HG03442 (cell line): ENCODE results near the gene ATP1A4.
"Not testable (repeated sequence)": the region's sequence is repeated elsewhere in the genome, so short reads cannot be mapped to it uniquely, and the experiment has no call there.

Experiments used
- ATAC-seq: cut with Tn5 transposase; IDR thresholded peaks from one replicate; pipeline ENCODE4 v1.9.1; 2021; ENCODE audit warnings: mild to moderate bottlenecking, moderate library complexity; ENCODE audit not compliant: unreplicated experiment

The ATP1A4 gene

DNA sequence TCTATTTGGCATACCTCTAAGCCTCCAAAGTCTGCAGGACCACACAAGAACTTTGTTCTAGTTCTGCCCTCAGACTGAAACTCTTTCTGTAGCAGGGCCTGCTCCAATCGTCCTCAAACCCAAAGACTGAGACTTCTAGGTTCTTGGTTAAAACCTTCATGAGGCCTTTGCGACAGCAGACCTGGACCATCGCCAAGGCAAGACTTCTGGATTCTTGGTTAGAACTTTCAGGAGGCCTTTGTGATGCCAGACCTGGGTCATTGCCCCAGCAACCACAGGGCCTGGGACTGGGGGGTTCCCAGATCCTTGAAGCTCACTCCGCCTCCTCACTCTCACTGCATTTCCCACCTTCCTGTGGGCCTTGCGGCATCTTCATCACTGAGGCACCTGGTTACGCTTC is at the start of gene ATP1A4:
Gene ATP1A4, plus strand, starts transcription at position 301 of the 400 bp plus-strand sequence. CDS start 438 bp downstream, outside the sequence.
- no peak for ATAC-seq

DNA sequence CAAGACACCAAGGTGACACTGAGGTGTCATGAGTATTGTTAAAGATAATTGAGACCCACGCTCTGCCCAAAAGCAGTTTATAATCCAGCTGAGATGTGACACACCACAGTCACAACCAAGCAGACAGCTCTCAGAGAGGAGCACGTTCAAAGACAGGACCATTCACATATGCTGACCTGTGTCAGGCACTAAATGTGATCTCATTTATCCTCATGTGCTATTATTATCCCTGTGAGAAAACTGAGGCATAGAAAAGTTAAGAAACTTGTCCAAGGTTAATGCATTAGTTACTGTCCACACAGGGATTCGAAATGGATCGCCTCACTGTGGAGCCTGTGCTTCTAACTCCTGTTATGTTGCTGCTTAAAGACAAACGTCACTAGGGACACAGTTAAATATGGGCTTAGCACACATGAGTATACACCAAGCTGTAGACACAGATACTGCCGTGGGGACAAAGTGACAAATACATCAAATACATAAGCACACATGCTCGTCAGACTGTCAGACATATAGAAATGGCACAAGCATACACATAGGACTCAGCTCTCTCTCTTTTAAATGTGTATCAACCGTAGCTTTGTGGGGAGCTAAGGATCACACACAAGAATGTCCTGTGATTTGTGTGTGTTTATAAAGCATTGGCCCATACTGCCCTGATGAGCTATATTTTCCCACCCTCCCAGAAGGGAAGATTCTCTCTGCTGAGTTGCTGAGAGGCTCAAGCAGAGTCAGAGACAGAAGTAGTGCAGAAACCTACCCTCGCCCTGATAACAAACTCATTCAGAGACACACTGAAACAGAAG is 49.5 kb upstream of the ATP1A4 start:
- no peak for ATAC-seq

DNA sequence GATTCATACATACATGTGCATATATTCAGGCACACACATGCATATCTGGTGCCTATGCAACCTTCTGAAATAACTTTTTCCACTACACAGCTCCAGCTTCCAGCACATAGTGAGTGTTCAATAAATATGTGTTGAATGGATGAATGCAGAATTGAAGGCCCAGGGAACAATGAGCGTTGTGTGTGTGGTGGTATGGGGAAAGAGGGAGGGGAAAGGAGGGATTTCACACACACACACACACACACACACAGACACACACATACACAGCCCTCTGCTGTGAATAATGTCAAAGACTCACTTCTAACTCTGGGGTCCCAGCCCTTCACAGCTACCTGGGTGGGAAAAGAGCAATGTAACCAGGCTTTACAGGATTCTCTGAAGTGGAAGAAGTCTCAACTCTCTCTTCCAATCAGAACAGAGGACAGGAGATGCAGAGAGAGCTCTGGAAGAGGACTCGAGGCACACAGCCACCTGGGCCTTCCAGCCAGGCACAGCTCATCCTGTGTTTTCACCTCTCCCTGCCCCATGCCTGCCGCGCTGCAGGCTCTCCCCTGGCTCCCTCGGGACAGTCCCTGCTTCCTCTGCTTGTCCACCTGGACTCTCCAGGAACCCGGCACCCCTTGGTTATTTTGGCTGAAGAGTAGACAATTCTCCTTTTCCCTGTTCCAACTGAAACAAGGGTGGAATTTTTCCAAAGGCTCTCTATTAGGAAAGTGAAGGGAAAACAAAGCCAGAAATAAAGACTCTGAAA is 47.6 kb upstream of the ATP1A4 start:
- ATAC-seq, result no peak

DNA sequence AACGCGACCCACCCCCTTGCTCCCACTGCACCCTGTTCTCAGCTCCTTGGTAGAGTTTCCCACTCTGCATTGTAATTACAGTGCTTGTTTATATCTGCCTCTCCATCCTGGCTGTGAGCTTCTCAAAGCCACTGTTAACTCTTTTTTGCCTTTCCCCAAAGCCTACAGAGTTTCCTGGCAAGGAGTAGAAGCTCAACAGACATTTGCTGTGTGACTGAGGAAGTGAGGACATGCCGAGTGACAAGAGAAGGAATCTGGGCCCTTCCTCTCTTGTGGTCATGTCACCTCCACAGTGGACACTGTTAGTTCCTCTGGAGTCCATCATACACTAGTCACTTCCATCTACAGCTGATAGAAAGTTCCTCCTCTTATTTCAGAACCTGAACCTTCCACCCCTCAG is 46.9 kb upstream of the ATP1A4 start:
- ATAC-seq, result no peak

DNA sequence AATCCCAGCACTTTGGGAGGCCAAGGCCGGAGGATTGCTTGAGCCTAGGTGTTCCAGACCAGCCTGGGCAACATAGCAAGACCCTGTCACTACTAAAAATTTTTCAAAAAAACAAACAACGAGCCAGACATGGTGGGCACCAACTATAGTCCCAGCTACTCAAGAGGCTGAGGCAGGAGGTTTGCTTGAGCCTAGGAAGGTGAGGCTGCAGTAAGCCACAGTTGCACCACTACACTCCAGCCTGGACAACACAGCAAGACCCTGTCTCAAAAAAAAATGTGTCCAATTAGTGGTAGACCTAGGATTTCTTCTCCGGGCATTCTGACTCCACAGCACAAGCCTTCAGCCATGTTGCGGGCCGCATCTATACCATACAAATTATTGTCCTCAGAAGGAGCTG is 46.2 kb upstream of the ATP1A4 start:
- ATAC-seq, result no peak

DNA sequence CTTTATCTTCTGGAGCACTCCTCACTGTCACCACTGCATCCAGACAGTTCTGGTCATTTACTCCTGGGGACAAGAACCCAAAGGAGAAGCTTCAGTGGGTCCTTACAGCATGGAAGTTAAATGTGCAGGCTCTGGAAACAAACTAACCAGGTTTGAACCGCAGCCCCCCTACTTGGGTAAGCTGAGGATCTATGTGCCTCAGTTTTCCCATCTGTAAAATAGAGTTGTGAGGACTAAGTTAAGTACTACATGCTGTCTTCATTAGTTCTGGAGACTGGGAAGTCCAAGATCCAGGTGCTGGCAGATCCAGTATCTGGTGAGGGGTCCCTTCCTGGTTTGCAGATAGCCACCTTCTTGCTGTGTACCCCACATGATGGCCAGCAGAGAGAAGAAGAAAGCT is 43.9 kb upstream of the ATP1A4 start:
- ATAC-seq, result no peak

DNA sequence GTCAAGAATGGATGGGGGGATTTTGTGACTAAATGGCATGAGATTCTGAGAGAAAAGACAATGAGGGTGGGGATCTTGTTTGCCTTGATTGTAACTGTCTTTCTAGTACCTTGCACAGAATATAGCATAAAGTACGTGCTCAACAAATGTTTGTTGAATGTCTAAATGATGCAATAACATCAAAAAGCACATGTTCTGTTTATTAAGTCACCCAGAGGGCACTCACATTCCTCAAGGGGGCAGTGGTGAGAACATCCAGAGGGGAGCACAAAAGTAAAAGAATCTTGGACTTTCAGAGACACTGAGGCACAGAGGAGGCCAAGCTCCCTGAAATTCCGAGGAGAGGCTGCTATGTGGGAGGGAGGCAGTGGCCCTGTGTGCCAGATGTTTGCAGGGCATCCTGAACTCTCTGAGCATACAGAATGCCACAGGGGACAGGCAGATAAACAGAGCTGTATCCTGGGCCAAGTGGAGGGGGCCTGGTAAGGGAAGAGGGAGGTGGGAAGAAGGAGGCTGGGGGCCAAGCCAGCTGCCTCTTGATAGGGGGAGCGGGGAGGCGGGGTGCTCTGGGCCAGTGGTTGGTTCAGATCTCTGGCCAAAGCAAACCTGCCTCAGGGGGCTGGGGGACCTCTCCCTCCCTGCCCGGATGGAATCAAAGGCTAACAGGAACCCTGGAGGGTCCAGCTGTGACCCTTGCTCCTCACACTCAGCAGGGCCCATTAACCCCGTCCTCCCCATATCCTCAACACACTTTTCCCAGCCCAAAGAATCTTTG is 42.3 kb upstream of the ATP1A4 start:
- no peak for ATAC-seq

DNA sequence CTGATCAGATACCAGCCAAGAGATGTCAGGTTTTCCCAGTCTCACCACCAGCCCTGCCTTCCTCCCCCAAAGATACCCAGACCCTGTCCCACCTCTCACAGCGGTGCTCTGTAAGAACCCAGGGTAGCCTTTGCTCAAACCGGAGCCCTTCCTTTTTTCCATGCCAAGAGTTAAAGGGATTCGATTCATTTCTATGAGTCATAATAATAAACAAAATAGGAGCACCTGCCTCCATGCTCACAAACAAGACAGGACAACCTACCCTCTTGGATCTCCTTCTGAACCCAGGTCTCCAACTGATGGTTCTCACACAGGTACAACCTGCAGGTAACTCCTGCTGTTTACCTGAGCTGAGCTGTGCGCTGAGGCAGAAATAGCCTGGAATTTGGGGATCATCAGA is 41.7 kb upstream of the ATP1A4 start:
- ATAC-seq, result no peak

DNA sequence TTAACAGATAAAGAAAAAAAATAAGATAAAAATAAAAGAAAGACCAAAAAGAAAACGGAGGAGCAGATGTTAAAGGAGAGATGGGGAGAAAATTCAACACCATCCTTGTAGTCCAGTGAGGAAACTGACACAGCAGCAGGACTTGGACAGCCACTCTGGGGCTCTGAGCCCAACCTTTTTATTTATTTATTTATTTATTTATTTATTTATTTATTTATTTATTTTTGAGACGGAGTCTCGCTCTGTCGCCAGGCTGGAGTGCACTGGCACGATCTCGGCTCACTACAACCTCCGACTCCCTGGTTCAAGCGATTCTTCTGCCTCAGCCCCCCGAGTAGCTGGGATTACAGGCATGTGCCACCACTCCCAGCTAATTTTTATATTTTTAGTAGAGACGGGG is 39.9 kb upstream of the ATP1A4 start:
- ATAC-seq, result not testable (repeated sequence)

DNA sequence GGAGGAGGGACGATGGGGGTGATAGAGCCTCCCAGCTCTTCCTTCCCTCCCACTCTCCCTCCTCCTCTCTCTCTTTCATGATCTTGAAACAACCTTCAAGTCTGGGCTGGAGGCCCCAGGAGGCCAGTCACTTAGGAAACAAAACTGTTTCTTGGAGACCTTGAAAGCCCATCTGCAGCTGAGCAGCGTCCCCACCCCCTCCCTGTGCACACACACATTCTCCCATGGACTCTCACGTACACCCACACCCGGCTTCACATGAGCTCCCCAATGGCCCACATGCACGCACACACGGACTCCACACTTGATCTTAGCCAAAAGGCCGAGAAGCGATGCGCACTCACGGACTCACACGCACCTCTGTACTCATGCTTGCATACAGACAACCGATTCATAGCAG is 39.0 kb upstream of the ATP1A4 start:
- ATAC-seq, result no peak

DNA sequence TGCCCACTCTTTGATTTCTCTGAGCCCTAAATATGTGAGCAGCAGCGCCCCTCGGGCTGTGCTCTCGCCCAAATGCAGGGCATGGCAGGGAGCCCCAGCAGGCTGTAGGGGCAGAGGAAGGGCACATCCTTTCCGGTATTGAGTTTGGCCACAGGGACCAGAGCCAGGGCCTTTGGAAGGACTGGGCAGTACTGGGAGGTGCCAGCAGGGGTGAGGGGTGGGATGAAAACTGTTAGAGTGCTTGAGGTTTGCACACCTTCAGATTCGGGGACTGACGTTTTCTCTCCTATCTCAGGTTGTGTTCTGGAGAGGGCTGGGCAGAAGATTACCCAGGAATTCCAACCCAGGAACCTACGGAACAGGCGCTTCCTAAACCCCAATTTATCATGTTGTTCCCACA is 38.0 kb upstream of the ATP1A4 start:
- ATAC-seq, result no peak

DNA sequence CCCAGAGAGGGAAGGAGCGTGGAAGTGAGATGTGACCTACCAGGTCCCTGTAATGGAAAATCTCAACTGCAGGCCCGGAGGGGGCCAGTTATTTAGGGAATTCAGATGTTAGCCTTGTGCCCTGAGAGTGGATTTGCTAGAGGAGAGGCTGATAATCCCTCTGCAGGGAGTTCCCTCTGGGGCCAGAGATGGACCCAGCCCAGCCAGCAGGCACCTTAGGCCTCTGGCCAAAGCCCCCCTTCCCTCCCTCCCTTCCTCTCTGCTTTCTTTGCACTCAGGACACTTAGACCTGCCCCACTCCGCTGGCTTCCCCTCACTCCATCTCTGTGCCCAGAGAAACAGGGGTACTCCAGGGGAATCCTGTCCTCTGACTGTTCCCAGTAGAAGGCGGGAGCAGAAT is 37.3 kb upstream of the ATP1A4 start:
- no peak for ATAC-seq

DNA sequence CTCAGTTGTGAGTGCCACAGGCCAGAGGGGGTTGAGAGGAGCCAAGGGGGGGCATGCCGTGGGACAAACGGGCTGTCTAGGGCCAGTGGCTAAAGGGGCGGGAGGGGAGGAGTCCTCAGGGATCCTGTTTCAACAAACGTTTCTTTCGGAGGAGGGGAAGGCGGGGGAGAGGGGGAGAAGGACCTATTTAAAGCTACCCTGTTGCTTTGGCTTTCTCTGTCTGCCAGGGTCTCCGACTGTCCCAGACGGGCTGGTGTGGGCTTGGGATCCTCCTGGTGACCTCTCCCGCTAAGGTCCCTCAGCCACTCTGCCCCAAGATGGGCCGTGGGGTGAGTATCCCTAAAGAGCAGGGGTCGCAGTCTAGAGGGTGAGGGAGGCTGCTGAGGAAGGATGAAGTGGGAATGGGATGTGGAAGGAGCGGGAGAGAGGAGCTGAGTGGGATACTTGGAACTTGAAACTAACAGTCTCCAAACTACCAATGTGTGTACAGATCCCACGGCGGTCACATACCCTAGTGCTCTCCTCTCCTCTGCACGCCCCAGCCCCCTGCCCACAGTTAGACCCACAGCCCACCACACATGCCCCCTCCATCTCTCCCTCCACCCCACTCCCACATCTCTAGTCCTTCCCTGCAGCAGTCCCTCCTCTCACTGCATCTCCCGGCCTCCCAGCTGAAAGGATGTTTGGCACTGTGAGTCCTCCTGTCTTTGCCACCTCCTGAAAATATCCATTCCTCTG is 35.7 kb upstream of the ATP1A4 start, which contains the start of gene ATP1A2:
Gene ATP1A2, plus strand, starts transcription at position 215 of the 738 bp plus-strand sequence. Its CDS starts 103 bp downstream, at position 318.
- no peak for ATAC-seq

DNA sequence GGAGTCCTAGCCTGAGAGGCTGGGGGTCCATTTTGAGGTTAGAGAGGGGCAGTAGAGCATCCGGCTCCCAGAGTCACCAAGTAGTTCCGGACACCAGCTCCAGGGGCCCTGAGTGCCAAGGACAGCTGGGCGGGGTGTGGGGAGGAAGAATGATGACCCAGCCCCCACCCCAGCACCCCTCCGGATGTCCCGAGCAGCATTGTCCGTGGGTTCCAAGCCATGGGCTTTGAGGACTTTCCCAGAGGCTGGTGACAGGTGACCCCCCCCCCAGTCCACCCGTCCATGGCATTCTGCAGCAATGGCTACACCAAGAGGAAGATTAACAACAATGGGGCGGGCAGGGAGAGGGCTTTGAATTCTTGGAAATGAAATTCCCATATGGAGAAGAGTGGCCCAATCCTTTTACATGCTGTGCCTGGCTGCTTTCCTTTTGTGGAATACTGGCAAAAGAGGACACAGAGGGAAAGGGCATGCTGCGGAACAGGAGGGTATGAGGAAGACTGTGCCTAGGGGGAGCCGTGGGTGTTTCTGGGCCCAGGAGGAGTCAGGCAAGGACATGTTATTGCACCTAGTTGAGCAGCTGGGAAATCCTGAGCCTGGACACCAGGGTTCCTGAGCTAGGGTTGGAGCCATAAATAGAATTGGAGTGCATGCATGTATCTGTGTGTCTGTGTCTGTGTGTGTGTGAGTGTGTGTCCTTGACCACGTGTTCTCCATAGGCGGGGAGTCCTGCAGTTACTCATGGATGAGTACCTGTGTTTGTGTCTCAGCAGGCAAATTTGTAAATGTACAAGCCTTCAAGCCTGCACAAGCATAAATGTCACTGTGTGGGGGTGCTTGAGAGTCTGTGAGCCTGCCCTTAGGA is 34.9 kb upstream of the ATP1A4 start:
- no peak for ATAC-seq

DNA sequence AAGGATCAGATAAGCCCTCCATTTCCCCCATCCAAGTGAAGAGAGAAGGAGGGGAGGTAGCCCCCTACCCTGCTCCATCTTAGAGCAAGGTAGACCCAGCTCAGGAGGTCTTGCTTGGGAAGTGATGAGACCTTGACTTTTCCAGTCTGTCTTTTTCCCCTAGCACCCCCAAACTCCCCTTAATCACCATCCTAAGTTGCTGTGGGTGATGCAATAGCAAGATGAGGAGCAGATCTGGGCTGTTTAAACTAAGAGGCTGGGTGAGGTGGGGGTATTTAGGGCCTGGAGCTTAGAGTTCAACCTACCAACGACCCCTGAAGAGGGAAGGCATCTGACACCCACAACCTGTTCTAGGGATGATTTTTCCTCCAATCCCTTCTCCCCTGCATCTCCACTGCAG is 34.1 kb upstream of the ATP1A4 start:
- ATAC-seq, result no peak

DNA sequence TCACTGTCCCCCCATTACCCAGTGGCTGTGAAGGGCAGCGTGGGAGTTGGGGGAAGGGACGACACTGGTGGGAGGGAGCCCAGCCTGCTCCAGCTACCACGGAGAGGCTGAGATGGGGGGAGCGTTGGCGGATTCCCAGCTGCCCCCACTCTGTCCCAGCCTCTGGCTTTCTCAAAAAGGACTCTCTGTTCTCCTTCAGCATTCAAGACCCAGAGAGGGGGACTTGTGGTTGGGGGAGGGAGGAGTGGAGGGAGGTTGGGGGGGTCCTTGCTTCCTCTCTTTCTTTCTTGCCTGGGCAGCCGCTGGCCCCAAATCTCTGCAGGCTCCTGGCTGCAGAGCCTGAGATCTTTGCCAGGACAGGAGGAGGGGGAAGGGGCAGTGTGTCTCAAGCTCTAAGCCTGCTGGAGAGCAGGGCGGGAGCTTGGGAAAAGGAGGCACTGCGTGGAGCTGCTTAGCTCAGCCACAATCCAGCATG is 33.7 kb upstream of the ATP1A4 start:
- ATAC-seq, result no peak

DNA sequence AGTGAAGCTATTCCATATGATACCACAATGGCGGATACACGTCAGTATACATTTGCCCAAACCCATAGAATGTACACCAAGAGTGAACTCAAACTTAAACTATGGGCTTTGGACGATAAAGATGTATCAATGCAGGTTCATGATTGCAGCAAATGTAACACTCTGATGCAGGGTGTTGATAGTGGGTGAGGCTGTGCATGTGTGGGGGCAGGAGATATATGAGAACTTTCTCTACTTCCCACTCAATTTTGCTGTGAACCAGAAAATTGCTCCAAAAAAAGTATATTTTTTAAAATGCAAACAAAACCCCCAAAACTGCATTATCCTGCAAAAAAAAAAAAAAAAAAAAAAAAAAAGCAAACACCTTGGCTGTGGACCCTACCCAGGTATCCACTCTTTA is 32.5 kb upstream of the ATP1A4 start:
- no peak for ATAC-seq

DNA sequence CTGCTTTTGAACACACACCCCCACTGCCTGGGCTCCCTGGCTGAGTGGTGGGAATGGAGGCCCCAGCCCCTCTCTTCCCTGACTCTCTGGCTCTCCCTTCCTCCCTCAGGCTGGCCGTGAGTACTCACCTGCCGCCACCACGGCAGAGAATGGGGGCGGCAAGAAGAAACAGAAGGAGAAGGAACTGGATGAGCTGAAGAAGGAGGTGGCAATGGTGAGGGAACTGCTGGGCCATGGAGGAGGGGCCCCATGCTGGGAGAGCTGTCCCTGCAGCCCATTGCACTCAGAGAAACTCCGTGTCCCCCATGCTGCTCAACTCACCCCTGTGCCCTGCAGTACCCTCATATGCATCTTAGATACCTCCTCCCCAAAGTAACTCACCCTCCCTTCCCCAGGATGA is 30.6 kb upstream of the ATP1A4 start:
- no peak for ATAC-seq

DNA sequence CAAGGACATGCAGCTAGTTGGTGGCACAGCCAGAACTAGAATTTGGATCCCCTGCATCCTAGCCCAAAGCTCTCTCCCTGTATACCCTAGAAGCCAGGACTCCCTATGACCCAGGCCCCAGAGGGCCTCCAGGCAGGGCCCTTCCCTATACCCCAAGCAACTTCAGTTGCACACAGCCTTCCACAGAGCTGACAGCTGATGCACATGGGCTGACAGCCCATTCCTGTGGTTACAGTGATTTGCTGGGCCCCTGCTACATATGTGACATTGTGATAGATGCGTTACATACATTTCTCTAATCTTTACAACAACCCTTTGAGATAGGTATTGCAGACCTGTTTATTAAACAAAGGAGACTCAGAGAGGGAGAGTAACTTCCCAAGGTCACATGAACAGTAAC is 30.0 kb upstream of the ATP1A4 start:
- ATAC-seq, result no peak
